MM.1S (cell line): Measurements from ENCODE around the gene HMOX2.

Experiments
- DNase-seq: peaks from one replicate; pipeline ENCODE4 v3.0.0-alpha.2; 2015
- H2AFZ ChIP-seq: fragments of 300-600 bp; sonication (generic); 2 replicates; pipeline ENCODE4 v1.6.0; 2016; ENCODE audit warnings: antibody characterized with exemption, low read length
- H3F3A ChIP-seq: fragments of 300-600 bp; sonication (generic); 2 replicates; pipeline ENCODE4 v1.6.1; 2016; ENCODE audit warnings: mild to moderate bottlenecking, antibody characterized with exemption, low read length, moderate library complexity, mixed read lengths; ENCODE audit not compliant: insufficient read depth
- H3K27ac ChIP-seq: fragments of 300-600 bp; sonication (generic); 2 replicates; pipeline ENCODE4 v1.5.1; 2016; ENCODE audit warnings: mild to moderate bottlenecking, low read length
- H3K27me3 ChIP-seq: fragments of 300-600 bp; sonication (generic); replicated peaks from 2 replicates; pipeline ENCODE4 v1.6.0; 2016; ENCODE audit warnings: low read length; ENCODE audit not compliant: insufficient read depth
- H3K36me3 ChIP-seq: fragments of 300-600 bp; sonication (generic); replicated peaks from 2 replicates; pipeline ENCODE4 v1.6.1; 2016; ENCODE audit warnings: mild to moderate bottlenecking, low read length, mixed read lengths; ENCODE audit not compliant: insufficient read depth
- H3K4me1 ChIP-seq: fragments of 300-600 bp; sonication (generic); 2 replicates; pipeline ENCODE4 v1.6.1; 2016; ENCODE audit warnings: low read length, mixed read lengths
- H3K4me2 ChIP-seq: fragments of 300-600 bp; sonication (generic); 2 replicates; pipeline ENCODE4 v1.6.0; 2016; ENCODE audit warnings: low read depth, low read length
- H3K4me3 ChIP-seq: fragments of 300-600 bp; sonication (generic); 2 replicates; pipeline ENCODE4 v1.5.1; 2016; ENCODE audit warnings: low read length, mixed read lengths
- H3K79me2 ChIP-seq: fragments of 300-600 bp; sonication (generic); 2 replicates; pipeline ENCODE4 v1.6.1; 2016; ENCODE audit warnings: mixed run types, low read length, mixed read lengths
- H3K9ac ChIP-seq: fragments of 300-600 bp; sonication (generic); 2 replicates; pipeline ENCODE4 v1.6.1; 2016; ENCODE audit warnings: low read length, mixed read lengths
- H3K9me2 ChIP-seq: fragments of 300-600 bp; sonication (generic); replicated peaks from 2 replicates; pipeline ENCODE4 v1.6.1; 2016; ENCODE audit warnings: mild to moderate bottlenecking, low read length, mixed read lengths; ENCODE audit not compliant: insufficient read depth
- H3K9me3 ChIP-seq: fragments of 300-600 bp; sonication (generic); replicated peaks from 2 replicates; pipeline ENCODE4 v1.6.1; 2016; ENCODE audit warnings: mild to moderate bottlenecking, low read length, mixed read lengths; ENCODE audit not compliant: insufficient read depth
- H4K20me1 ChIP-seq: fragments of 300-600 bp; sonication (generic); 2 replicates; pipeline ENCODE4 v1.6.1; 2016; ENCODE audit warnings: mild to moderate bottlenecking, low read length, moderate library complexity, mixed read lengths; ENCODE audit not compliant: insufficient read depth
- EZH2 ChIP-seq: fragments of 300-600 bp; sonication (generic); optimal IDR thresholded peaks from 2 replicates; pipeline ENCODE3; 2017; ENCODE audit warnings: low read depth, mild to moderate bottlenecking, antibody characterized with exemption, low read length, mixed read lengths
- EZH2phosphoT487 ChIP-seq: fragments of 300-600 bp; sonication (generic); IDR thresholded peaks from 2 replicates; pipeline ENCODE4 v1.6.1; 2018; ENCODE audit warnings: antibody characterized with exemption, low read length
- TF ChIP-seq, protein P1 (sequence below): fragments of 300-600 bp; sonication (generic); IDR thresholded peaks from 2 replicates; pipeline ENCODE4 v1.5.1; 2016; ENCODE audit warnings: antibody characterized with exemption, low read length, mixed read lengths

Gene HMOX2

DNA sequence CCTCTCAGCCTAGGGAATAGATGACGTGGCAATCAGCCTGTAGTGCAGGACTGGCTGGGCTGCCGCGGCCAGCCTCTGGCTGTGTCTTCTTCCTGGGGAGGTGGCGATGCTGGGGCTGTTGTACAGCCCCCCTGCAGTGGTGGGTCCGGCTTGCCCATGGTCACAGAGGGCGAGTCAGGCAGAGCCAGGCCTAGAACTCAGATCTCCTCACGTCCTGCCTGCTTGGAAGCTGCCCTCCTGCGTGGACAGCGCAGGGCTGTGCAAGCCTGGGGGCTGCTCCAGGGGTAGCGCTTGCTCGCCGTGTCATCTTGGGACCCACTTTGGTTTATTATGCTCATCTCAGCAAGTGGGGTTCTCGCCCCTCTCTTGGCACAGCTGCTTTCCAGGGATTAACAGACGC is 21.1 kb upstream of the HMOX2 start:
- Histone ChIP-seq H3K36me3 (peaks cover 14% of the 10 kb centered on the region; the same call in 1 of the 2 replicates), H2AFZ (no peak overlapping the region), H3K9me2 (no peaks in the 10 kb centered on the region), H3K27me3 (no peaks in the 10 kb centered on the region), H3K9me3 (no peaks in the 10 kb centered on the region), H3K4me3 (no peak overlapping the region), H3K4me2 (no peak overlapping the region), H3K27ac (no peak overlapping the region), H3K79me2 (peaks cover 6% of the 10 kb centered on the region; the same call in 1 of the 2 replicates), H3K4me1 (no peaks in the 10 kb centered on the region), H4K20me1 (no peaks in the 10 kb centered on the region), H3F3A (no peaks in the 10 kb centered on the region), H3K9ac (no peak overlapping the region)
- TF ChIP-seq EZH2 (no peak), EZH2phosphoT487 (no peak)
- TF ChIP-seq, protein P1, sequence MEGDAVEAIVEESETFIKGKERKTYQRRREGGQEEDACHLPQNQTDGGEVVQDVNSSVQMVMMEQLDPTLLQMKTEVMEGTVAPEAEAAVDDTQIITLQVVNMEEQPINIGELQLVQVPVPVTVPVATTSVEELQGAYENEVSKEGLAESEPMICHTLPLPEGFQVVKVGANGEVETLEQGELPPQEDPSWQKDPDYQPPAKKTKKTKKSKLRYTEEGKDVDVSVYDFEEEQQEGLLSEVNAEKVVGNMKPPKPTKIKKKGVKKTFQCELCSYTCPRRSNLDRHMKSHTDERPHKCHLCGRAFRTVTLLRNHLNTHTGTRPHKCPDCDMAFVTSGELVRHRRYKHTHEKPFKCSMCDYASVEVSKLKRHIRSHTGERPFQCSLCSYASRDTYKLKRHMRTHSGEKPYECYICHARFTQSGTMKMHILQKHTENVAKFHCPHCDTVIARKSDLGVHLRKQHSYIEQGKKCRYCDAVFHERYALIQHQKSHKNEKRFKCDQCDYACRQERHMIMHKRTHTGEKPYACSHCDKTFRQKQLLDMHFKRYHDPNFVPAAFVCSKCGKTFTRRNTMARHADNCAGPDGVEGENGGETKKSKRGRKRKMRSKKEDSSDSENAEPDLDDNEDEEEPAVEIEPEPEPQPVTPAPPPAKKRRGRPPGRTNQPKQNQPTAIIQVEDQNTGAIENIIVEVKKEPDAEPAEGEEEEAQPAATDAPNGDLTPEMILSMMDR, result no peak
- no peak for DNase-seq

DNA sequence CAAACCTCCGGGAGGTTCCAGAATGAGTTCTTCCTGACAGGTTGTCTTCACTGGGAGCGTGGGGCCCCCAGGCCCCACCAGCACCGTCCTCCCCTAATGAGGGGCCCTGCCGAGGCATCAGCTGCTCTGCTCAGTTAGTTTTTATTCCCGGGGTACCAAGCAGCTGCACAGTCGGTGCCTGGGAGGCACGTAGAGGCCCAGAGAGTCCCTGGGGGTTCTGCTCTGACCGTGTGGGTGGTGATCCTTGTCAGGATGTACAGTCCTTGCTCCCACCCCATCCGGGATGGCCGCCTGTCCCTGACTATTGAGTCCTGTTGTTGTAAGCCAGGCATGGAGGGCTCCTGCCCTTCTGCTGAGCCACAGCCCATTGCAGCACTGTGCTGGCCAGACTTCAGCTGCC is 20.2 kb upstream of the HMOX2 start:
- Histone ChIP-seq H3F3A (no peaks in the 10 kb centered on the region), H4K20me1 (no peaks in the 10 kb centered on the region), H3K9me2 (no peaks in the 10 kb centered on the region), H3K4me1 (no peaks in the 10 kb centered on the region), H3K4me2 (no peak overlapping the region), H3K9me3 (no peaks in the 10 kb centered on the region), H3K36me3 (peaks cover 10% of the 10 kb centered on the region; the same call in 1 of the 2 replicates), H3K4me3 (no peak overlapping the region), H3K27me3 (no peaks in the 10 kb centered on the region), H3K9ac (no peak overlapping the region), H2AFZ (no peak overlapping the region), H3K27ac (no peak overlapping the region), H3K79me2 (0 out of 2 replicates have a peak, but pooled peaks cover 6% of the 10 kb centered on the region)
- TF ChIP-seq, protein P1, result no peak
- TF ChIP-seq EZH2phosphoT487, result no peak
- no peak for TF ChIP-seq EZH2
- DNase-seq, result no peak

DNA sequence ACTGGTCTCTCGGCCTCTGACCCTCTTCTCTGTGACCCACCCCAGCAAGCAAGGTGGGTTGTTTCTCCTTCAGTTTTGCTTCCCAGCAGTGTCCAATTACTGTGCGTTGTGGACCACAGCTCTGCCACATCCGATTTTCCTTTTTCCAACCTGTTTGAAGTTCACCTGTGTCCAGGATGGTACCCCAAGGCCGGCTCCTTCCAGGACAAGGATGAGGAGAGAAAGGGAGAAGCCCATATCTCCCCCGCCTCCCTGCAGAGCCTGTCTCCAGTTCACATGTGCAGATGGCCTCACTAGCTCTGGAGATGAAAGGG is 15.3 kb upstream of the HMOX2 start:
- Histone ChIP-seq H3K4me1 (no peaks in the 10 kb centered on the region), H3K27ac (no peak overlapping the region), H3K36me3 (no peaks in the 10 kb centered on the region)

More for the DNA sequence above, 15.3 kb upstream of the HMOX2 start:
- Histone ChIP-seq H3K79me2 (no peaks in the 10 kb centered on the region), H4K20me1 (no peaks in the 10 kb centered on the region), H3K27me3 (no peaks in the 10 kb centered on the region), H3F3A (no peaks in the 10 kb centered on the region), H3K9ac (no peak overlapping the region), H3K4me3 (no peak overlapping the region), H2AFZ (no peak overlapping the region), H3K9me3 (no peaks in the 10 kb centered on the region), H3K4me2 (no peak overlapping the region), H3K9me2 (no peaks in the 10 kb centered on the region)
- no peak for DNase-seq
- TF ChIP-seq EZH2, result no peak
- no peak for TF ChIP-seq EZH2phosphoT487
- TF ChIP-seq, protein P1, result no peak
